ENCODE results near the gene LMNA.

Gene LMNA

GRCh38 chr1:156072251-156072650 is 42.3 kb upstream of the LMNA start:
- no peak for TF ChIP-seq CTCF (conservative IDR thresholded peaks at IDR 0.05; ENCODE audit: low read depth, low read length)
- no peak overlapping the region for H3K4me3 ChIP-seq (ENCODE audit: low read length)
- no peak for DNase-seq (ENCODE audit: low read depth)

GRCh38 chr1:156073110-156073687 is 41.3 kb upstream of the LMNA start:
- no peak for TF ChIP-seq CTCF (conservative IDR thresholded peaks at IDR 0.05; ENCODE audit: low read depth, low read length)
- no peak for DNase-seq (ENCODE audit: low read depth)
- no peak overlapping the region for H3K4me3 ChIP-seq (ENCODE audit: low read length)

DNA sequence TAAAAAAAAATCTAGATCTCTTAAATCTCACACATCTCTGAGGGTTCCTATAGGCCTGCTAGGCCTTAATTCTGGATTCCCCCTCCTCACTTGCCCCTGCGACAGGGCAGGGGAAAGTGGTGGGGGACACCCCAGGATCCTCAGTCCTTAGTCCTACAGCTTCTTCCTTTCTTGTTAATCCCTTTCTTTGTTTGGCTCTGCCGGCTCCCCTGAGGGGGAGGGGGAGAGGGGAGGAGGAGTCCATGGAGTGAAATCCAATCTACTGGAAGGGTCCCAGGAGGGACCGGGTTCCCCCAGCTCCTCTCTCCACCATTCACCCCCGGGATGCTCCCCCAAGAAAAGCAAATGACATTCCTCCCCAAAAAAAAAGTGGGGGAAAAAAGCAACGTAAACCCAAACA is 40.8 kb upstream of the LMNA start:
- H3K4me3 ChIP-seq (ENCODE audit: low read length) = no peak overlapping the region
- no peak for TF ChIP-seq CTCF (conservative IDR thresholded peaks at IDR 0.05; ENCODE audit: low read depth, low read length)
- no peak for DNase-seq (ENCODE audit: low read depth)

DNA sequence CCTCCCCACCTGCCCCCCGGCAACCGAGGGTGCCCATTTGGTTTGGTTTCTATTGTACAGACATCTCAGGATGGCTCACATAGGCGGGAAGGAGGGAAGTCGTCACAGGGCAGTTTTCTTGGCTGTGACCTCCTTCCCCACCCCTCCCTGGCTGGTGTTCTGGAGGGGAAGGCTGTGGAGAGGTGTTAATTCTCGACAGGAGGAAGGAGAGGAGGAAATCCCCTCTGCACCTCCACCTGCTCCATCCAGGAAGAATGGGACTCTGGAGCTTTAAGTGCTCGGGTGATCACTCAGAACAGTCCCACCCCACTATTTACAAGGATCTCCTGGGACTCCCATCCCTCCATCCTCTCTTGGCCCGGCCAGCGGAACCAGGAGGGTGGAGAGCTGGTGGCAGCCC is 39.9 kb upstream of the LMNA start:
- no peak for TF ChIP-seq CTCF (conservative IDR thresholded peaks at IDR 0.05; ENCODE audit: low read depth, low read length)
- DNase-seq (ENCODE audit: low read depth) = no peak
- H3K4me3 ChIP-seq (ENCODE audit: low read length) = no peak overlapping the region

DNA sequence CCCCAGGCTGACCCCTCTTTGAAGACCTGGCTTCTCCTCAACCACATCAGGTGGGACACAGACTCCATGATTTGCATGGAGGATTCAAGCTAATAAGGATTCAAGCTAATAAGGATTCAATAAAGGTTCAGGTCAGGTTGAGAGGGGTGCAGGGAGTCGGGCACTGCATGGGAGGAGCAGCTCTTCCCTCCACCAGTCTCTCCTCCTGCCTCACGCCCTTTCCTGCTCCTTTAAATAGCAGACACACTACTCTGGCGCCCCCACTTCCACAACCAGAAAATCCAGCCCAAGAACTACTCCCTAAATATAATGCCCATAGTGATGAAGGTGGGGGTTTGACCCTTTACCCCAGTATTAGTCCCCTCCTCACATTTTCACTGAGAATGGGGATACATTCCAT is 39.3 kb upstream of the LMNA start:
- no peak for DNase-seq (ENCODE audit: low read depth)
- no peak overlapping the region for H3K4me3 ChIP-seq (ENCODE audit: low read length)
- TF ChIP-seq CTCF (conservative IDR thresholded peaks at IDR 0.05; ENCODE audit: low read depth, low read length) = no peak

DNA sequence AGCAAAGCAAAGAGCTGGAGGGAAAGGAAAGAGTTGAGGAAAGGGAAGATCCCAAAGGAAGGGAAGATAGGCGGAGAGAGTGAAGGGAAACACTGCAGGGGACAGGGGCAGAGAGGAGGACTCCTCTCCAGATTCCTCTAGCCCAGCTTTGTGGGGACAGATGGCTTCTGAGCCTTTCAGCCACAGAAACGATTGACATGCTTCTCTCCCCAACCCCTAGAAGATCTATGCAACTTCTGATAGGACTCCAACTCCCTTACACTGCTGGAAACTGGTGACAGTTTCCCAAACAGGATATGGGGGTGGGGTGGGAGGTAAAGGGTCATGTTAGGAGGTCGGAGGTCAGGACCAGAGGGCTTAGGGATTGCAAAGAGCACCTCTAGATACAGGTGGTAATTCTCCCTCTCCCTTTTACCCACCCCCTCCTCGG is 38.7 kb upstream of the LMNA start:
- TF ChIP-seq CTCF (conservative IDR thresholded peaks at IDR 0.05; ENCODE audit: low read depth, low read length) = no peak
- no peak overlapping the region for H3K4me3 ChIP-seq (ENCODE audit: low read length)
- DNase-seq (ENCODE audit: low read depth) = no peak

DNA sequence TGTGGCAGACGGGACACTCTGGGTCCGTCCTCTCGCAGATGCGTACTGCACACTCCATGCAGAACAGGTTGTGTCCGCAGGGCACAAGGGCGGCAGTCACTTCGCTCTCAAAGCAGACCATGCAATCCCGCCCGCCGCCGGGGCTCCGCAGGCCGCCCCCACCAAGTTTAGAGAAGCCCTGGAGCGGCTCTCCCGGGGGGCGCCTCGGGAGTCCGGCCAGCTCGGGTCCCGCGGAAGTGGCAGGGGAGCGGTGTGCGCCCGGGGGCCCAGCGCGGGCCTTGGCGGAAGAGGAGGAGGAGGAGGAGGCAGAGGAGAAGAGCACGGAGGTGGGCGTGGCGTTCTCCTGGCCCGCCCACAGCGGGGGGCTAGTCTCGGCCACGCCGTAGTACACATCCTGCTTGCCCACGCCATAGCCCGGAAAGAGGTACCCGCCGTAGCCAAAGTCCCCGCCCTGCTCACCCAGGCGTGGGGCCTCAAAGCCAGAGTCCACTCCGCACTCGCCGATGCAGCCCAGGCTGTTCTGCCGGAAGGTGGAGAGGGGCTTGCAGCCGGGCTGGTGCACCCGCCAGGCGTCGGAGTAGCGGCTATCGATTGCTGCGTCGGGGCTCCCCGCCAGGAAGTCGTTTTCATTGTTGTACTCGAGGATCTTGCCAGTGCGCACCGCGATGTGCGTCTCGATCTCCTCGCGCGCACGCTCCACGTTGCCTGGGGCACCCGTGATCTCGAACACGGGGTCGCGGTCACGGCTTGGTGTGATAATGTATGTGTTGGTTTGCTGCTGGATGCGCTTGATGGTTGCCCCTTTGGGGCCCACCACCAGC is 37.7 kb upstream of the LMNA start:
- no peak for DNase-seq (ENCODE audit: low read depth)
- TF ChIP-seq CTCF (conservative IDR thresholded peaks at IDR 0.05; ENCODE audit: low read depth, low read length) = no peak
- H3K4me3 ChIP-seq (ENCODE audit: low read length) = no peak overlapping the region

Data from retinal pigment epithelial cell (primary cell).